ENCODE measurements around the gene P3H2. TPM values are rescaled to one million over a fixed set of nuclear protein-coding genes. Genes with fewer than 3 reads are reported as not detected.
A peak's percentile ranks its signal among the peaks of the same experiment; 100 is the strongest.

Gene P3H2
- total RNA-seq, 2 donors from 2014 or later = 285 to 322 TPM

- WGBS, 2 experiments (ENCODE audit: insufficient coverage in 1 of 2, insufficient read length in 1 of 2) = 91 to 100% methylated on average over 1 of the region's 1 CpG
- TF ChIP-seq CTCF (conservative IDR thresholded peaks at IDR 0.05) = no peak
- Histone ChIP-seq H3K9ac (ENCODE audit: extremely low read depth, low read length, poor library complexity, severe bottlenecking) (no peak overlapping the region), H3K27me3 (ENCODE audit: control insufficient read depth, insufficient read depth, low read length, poor library complexity, severe bottlenecking) (no peaks in the 10 kb centered on the region), H3K4me3 (ENCODE audit: low read length) (no peak overlapping the region), H3K27ac (ENCODE audit: low read depth, low read length) (peak overlapping the region; percentile 86), H3K36me3 (ENCODE audit: control insufficient read depth, insufficient read depth, low read length) (peaks cover 66% of the 10 kb centered on the region), H3K9me3 (ENCODE audit: control insufficient read depth, low read length) (no peaks in the 10 kb centered on the region), H3K4me1 (ENCODE audit: control insufficient read depth, insufficient read depth, low read length) (no peaks in the 10 kb centered on the region)
- Mint-ChIP-seq H3K27ac (no peak overlapping the region), H3K27me3 (ENCODE audit: insufficient read depth) (no peaks in the 10 kb centered on the region), H3K4me1 (peaks cover 20% of the 10 kb centered on the region), H3K36me3 (ENCODE audit: low read depth) (peaks cover 5% of the 10 kb centered on the region), H3K4me3 (no peak overlapping the region), H3K9me3 (no peaks in the 10 kb centered on the region)
- no peak for DNase-seq
Observed at GRCh38 chr3:190059242-190059590, 61.5 kb downstream of the P3H2 start.

GRCh38 chr3:190058521-190059241, 62.0 kb downstream of the P3H2 start:
- H3K27ac ChIP-seq (ENCODE audit: low read depth, low read length) = peak overlapping the region; percentile 86
- peaks cover 69% of the 10 kb centered on the region for H3K36me3 ChIP-seq (ENCODE audit: control insufficient read depth, insufficient read depth, low read length)
- H3K4me1 ChIP-seq (ENCODE audit: control insufficient read depth, insufficient read depth, low read length) = no peaks in the 10 kb centered on the region
- Mint-ChIP-seq H3K4me3 (no peak overlapping the region), H3K4me1 (peaks cover 21% of the 10 kb centered on the region), H3K27ac (peak overlapping the region; percentile 55), H3K27me3 (ENCODE audit: insufficient read depth) (no peaks in the 10 kb centered on the region), H3K9me3 (no peaks in the 10 kb centered on the region), H3K36me3 (ENCODE audit: low read depth) (peaks cover 3% of the 10 kb centered on the region)
- WGBS, 2 experiments (ENCODE audit: insufficient coverage in 1 of 2, insufficient read length in 1 of 2) = 79 to 90% methylated on average over 2 to 4 of the region's 4 CpGs
- no peak for TF ChIP-seq CTCF (conservative IDR thresholded peaks at IDR 0.05)
- H3K9me3 ChIP-seq (ENCODE audit: control insufficient read depth, low read length) = no peaks in the 10 kb centered on the region
- no peak for DNase-seq
- H3K27me3 ChIP-seq (ENCODE audit: control insufficient read depth, insufficient read depth, low read length, poor library complexity, severe bottlenecking) = no peaks in the 10 kb centered on the region
- H3K4me3 ChIP-seq (ENCODE audit: low read length) = no peak overlapping the region
- no peak overlapping the region for H3K9ac ChIP-seq (ENCODE audit: extremely low read depth, low read length, poor library complexity, severe bottlenecking)

- Histone ChIP-seq H3K4me1 (ENCODE audit: control insufficient read depth, insufficient read depth, low read length) (no peaks in the 10 kb centered on the region), H3K9me3 (ENCODE audit: control insufficient read depth, low read length) (no peaks in the 10 kb centered on the region), H3K36me3 (ENCODE audit: control insufficient read depth, insufficient read depth, low read length) (peaks cover 63% of the 10 kb centered on the region), H3K4me3 (ENCODE audit: low read length) (no peak overlapping the region), H3K27me3 (ENCODE audit: control insufficient read depth, insufficient read depth, low read length, poor library complexity, severe bottlenecking) (no peaks in the 10 kb centered on the region), H3K9ac (ENCODE audit: extremely low read depth, low read length, poor library complexity, severe bottlenecking) (no peak overlapping the region), H3K27ac (ENCODE audit: low read depth, low read length) (no peak overlapping the region)
- 69 to 86% methylated on average over 3 to 4 of the region's 4 CpGs for WGBS, 2 experiments (ENCODE audit: insufficient coverage in 1 of 2, insufficient read length in 1 of 2)
- H3K27me3 Mint-ChIP-seq (ENCODE audit: insufficient read depth) = no peaks in the 10 kb centered on the region
- no peaks in the 10 kb centered on the region for H3K36me3 Mint-ChIP-seq (ENCODE audit: low read depth)
- no peak for TF ChIP-seq CTCF (conservative IDR thresholded peaks at IDR 0.05)
- H3K9me3 Mint-ChIP-seq = no peaks in the 10 kb centered on the region
- H3K27ac Mint-ChIP-seq = peak overlapping the region; percentile 49
- no peak for DNase-seq
- H3K4me1 Mint-ChIP-seq = peaks cover 20% of the 10 kb centered on the region
- H3K4me3 Mint-ChIP-seq = no peak overlapping the region
Observed at GRCh38 chr3:190056742-190057141, 64.0 kb downstream of the P3H2 start.

Data from endodermal cell (in vitro differentiated cells).